Stimulated activated CD8-positive, alpha-beta memory T cell treated with anti-CD3 and anti-CD28 coated beads, Interleukin-12 subunit alpha, Interleukin-12 subunit beta, amount 100 ng/mL, for 24 hours (primary cell): ENCODE data around the gene GTF2H1.
"Not testable (repeated sequence)": the region's sequence is repeated elsewhere in the genome, so short reads cannot be mapped to it uniquely, and the experiment has no call there.

Source experiments
- DNase-seq: peaks from one replicate; pipeline ENCODE4 v3.0.0-alpha.2; 2020; ENCODE audit errors: extremely low read depth

GTF2H1 gene

DNA sequence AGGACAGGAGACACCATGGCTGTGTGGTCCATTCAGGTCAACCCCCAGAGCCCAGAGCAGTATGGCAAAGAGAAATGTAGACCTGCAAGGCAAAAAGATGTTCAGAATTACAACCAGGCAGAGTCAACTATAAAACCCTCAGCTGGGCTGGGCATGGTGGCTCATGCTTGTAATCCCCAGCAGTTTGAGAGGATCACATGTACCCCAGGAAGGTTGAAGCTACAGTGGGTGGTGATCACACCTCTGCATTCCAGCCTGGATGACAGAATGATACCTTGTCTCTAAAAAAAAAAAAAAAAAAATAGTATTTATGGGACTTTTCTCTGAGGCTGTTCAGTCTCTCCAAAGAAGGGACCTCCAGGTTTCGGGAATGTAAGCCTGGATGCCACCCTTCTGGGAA is 53.6 kb downstream of the GTF2H1 start:
- DNase-seq, result no peak

DNA sequence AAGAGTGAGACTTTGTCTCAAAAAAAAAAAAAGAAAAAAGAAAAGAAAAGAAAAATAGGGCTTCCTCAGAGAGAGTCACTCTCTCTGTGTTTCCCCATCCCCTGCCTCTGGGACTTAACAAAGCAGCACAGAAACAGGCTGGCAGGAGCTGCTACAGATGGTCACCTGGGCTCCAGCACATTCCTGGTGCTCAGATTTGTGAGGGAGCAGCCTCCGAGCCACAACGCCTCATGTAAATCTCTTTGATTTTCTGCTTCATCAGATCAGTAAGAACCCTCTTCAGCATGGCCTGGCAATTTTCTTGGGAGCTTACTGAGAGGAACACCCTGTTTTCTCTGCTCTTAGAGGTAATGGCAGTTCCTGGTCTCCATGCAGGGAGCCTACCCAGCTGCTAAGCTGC is 56.8 kb downstream of the GTF2H1 start:
- no peak for DNase-seq

DNA sequence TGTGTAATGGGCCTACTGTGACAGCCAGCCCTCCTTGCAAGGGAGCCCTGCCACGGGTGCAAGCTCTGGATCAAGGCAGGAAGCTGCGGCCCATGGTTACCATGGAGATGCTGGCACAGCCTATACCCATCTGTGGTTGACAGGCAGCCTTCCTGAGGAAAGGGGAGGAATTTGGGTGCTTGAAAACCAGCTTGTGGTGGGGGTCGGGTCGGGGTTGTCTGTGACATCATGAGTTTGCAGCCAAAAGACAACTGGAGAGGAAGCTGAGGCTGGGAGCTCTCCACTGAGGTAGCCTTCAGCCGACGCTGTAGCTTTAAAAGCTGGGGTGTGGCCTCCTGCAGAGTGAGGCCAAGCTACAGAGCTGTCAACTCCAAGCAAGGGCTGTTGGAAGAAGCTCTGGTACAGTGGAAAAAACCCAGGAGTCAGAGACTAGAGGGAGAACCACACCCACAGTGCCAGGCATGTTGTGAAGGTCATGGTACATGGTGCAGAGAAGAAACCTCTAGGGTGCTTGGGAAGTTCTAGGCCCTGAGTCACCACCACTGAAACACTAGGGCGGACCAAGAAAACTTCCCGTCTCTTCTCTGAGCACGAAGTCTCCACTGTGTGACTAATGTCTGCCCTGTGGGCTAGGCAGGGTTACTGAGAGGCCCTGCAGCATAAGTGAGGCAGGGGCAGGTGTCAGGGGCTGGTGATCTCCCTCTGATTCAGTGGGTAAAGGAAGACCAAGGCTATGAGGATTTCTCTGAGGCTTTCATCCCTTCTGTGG is 61.2 kb downstream of the GTF2H1 start:
- peak; percentile 65 for DNase-seq

DNA sequence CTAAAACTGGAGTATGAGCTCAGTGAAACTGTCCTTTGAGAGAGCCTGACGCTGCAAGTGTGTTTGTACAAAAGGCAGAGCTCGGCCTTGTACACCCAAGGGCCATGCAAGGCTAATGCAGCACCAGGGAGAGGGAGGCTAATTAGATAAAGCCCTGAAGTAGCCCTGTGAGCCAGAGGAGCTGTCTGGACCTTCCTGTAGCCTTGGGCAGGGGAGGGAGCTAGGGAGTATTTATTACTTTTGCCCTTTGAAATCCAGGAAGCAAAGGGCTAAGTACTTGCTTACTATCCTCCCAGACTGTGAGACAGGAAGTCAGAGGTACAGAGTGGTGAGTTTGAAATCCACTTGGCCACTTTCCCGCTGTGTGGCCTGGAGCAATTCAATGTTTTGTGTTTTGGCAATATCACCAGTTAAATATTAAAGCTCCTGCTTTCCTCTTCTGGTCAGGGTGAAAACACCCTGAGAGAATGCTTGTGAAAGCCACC is 61.8 kb downstream of the GTF2H1 start:
- no peak for DNase-seq

DNA sequence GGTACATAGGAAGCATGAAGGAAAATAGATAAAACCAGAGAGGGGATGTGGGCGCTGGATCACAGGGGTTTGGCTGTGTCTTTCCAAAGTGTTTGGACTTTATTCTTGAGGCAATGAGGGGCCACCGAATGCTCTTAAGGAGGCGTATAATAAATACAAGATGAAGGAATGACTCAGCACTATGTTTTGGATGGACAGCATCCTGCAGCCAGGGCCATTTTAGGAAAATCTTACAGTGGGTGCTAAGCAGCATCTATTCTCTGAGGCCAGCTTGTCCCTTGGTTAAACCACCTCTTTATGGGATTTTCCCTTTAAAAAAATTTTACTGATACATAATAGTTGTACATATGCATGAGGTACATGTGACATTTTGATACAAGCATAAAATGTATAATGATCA is 67.7 kb downstream of the GTF2H1 start:
- no peak for DNase-seq

DNA sequence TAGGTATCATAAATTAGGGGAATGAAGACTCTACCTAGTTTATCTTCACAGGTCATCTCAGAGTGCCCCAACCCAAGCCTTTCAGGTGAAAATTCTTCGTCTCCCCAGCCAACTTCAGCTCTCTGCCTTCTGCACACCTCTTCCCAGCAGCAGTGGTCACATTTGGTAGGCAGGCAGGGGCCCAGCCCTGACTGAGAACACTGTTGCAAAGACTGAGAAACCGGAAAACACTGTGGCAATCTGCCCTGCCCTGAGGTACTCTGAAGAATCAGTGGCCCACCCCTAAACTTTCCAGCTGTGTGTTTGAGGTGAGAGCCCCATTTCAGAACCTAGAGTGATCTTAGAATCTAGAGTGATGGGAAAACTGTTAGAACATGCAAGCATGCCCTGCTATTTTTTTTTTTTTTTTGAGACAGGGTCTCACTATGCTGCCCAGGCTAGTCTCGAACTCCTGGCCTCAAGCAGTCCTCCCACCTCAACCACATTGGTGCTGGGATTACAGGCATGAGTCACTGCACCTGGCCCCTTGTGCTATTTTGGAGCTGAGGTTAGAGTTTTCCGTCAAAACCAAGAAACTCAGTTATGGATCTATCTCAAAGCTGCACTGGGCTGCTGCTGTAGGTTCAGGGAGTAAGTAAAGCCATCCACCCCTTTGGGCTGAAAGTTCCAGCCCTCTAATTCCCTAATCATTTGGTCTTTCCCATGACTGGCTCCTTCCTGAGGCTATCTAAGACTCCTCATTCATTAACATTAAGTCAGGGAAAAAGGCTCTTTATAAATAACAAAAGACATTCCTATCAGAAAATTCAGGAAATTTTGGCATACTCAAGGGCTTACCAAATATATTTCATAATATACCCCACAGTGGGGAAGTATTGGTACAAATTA is 70.3 kb downstream of the GTF2H1 start:
- DNase-seq, result no peak

DNA sequence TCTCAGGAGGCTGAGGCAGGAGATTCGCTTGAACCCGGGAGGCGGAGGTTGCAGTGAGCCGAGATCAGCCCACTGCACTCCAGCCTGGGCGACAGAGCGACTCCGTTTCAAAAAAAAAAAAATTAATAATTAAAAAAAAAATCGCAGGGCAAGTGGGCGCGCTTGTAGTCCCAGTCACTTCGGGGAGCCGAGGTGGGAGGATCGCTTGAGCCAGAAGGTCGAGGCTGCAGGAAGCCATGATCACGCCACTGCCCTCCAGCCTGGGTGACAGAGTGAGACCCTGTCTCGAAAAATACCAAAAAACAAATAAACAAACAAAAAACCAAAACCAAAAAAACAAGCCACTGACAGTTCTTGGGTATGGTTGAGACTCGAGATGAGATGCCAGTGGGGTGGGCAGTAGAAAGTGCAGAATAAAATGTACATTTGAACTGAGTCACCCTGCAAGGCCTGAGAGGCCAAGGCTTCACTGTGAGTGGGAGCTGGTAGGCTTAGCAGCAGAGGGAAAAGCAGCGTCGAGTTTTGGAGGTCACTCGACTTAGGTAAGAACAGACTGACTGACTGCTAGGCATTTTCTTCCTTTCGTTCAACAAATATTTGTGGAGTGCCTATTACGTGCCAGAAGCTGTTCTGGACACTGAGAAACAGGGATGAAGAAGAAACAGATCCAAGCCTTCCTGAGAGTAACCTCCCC is 71.4 kb downstream of the GTF2H1 start:
- DNase-seq, result no peak

DNA sequence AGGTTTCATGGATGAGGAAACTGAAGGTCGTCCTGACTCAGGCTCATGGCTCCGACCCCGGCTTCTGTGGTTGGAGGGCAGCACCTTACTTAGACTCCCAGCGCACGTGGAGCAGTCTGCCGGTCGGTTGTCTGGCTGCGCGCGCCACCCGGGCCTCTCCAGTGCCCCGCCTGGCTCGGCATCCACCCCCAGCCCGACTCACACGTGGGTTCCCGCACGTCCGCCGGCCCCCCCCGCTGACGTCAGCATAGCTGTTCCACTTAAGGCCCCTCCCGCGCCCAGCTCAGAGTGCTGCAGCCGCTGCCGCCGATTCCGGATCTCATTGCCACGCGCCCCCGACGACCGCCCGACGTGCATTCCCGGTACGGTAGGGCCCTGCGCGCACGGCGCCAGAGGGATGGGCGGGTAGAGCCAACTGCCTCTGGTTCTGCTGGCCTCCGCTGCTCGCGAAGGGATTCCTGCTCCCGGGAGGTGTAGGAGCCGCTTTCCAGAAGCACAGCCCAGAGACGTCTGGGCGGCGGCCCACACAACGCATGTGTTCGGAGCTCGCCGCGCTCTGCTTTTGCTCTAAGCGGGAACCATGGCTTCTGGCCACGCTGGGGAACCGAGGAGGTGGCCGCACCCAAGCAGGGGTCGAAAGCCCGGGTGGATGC is 72.0 kb downstream of the GTF2H1 start, which contains the start of gene LDHA:
Gene LDHA (plus strand): TSS at position 289 of the 653 bp plus-strand sequence. CDS start 2,280 bp downstream, outside the sequence.
- peak; percentile 100 for DNase-seq

DNA sequence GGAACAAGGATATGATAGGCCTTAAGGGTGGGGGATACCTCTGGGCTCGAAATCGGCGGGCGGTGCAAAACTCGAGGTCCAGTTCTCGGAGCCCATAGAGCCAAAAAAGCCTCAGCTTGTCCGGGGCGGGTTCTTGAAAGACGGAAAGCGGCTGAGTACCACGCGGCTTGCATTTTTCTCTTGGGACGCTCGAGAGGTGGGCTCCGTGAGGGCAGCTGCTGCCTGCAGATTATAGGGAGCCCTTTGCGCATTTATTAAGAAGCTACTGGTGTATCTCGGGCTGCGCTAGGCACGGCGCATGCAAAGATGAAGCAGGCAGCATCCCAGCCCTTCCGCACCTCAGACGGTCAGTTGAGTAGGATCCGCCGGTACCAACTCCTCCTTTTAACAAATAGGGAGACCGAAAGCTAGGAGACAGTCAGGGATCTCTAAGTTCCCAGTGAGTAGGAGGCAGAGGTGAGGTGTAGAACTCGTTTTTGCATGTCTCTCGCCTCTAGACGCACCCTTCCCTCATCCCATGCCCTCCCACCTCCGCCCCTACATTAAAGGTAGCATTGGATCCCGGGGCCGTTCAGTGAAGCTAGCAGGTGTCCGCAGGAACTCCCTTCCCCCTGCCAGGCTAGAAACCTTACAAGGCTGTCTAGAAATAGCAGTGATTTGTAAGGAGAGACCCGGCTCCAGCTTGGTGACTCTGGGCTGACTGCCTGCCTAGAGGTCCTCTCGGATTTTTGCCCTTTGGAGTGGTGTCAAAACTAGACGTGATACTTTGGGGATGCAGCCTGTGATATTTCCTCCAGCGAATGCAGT is 72.8 kb downstream of the GTF2H1 start:
- DNase-seq, result no peak

DNA sequence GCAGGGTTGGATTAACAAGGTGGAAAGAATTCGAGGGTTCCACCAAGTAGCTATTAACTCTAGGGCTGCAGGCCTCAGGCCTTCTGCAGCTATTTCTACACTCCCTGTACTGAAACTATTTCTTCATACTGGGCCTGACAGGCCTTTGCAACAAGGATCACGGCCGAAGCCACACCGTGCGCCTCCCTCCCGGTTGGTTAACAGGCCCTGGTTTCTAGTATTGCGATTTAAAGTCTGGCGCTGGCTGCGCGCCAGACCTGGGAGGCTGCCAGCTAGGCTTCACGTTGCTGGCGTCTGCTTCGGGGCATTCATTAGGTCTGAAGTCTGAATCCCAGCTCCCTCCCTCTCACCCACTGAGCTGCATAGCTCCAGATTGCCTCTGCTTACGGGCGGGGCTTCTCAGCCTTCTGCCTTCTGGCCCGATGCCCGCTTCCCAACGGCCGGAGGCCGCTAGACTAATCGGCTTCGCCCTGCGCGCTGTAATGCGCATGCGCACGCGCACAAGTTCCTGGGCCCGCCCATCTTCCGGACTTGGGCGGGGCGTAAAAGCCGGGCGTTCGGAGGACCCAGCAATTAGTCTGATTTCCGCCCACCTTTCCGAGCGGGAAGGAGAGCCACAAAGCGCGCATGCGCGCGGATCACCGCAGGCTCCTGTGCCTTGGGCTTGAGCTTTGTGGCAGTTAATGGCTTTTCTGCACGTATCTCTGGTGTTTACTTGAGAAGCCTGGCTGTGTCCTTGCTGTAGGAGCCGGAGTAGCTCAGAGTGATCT is 73.6 kb downstream of the GTF2H1 start:
- peak; percentile 76 for DNase-seq

DNA sequence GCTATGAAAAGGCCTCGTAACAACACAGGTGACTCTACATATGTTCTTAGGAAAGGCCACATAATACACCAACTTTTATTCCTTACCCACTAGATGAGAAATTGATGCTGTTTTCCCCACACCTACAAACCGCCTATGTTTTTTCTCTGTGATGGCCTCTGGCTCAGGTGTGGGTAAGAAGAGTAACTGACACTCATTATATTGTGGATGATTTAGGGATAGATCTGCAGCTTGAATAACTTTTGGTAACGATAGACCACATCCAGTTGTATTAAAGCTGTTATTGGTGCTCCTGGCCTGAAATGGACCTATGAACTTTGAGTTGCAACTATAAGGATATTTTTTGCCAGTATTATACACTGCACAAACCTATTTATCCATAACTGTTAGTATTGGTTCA is 75.6 kb downstream of the GTF2H1 start:
- no peak for DNase-seq

DNA sequence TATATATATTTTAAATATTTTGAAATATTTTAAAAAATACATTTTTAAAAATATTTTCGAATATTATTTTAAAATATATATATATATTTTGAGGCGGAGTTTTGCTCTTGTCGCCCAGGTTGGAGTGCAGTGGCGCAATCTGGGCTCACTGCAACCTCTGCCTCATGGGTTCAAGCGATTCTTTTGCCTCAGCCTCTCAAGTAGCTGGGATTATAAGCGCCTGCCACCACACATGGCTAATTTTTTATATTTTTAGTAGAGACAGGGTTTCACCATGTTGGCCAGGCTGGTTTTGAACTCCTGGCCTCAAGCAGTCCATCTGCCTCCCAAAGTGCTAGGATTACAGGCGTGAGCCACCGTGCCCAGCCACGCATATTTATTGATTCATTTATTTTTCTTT is 78.7 kb downstream of the GTF2H1 start:
- DNase-seq, result not testable (repeated sequence)

DNA sequence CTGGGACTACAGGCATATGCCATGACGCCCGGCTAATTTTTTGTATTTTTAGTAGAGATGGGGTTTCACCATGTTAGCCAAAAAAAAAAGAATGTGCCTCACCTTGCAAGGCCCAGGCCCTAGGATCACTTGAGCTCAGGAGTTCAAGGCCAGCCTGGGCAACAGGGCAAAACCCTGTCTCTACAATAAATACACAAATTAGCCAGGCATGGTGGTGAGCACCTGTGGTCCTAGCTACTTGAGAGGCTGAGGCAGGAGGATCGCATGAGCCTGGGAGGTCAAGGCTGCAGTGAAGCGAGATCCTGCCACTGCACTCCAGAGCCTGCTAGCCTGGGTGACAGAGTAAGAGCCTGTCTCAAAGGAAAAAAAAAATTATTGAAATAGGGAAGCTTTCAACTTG is 81.7 kb downstream of the GTF2H1 start:
- DNase-seq, result no peak

DNA sequence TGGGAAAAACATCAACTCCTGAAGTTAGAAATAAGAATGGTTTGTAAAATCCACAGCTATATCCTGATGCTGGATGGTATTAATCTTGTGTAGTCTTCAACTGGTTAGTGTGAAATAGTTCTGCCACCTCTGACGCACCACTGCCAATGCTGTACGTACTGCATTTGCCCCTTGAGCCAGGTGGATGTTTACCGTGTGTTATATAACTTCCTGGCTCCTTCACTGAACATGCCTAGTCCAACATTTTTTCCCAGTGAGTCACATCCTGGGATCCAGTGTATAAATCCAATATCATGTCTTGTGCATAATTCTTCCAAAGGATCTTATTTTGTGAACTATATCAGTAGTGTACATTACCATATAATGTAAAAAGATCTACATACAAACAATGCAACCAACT is 85.0 kb downstream of the GTF2H1 start:
- not testable (repeated sequence) for DNase-seq

DNA sequence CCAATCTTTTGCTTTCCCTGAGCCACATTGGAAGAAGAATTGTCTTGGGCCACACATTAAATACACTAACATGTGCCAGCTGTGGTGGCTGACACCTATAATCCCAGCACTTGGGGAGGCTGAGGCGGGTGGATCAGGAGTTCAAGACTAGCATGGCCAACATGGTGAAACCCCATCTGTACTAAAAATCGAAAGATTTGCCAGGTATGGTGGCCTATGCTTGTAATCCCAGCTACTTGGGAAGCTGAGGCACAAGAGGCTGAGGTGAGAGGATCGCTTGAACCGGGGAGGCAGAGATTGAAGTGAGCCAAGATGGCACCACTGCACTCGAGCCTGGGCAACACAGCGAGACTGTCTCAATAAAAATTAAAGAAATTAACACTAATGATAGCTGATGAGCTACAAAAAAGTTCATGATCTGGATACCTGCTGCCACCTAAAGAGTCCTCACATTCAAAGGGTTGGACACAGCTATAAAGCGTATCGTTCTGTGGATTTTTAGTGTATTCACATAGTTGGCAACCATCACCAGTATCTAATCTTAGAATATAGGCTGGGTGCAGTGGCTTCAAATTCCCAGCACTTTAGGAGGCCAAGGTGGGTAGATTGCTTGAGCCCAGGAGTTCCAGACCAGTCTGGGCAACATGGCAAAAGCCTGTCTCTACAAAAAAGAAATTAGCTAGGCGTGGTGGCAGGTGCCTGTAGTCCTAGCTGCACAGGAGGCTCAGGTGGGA is 86.4 kb downstream of the GTF2H1 start:
- no peak for DNase-seq

DNA sequence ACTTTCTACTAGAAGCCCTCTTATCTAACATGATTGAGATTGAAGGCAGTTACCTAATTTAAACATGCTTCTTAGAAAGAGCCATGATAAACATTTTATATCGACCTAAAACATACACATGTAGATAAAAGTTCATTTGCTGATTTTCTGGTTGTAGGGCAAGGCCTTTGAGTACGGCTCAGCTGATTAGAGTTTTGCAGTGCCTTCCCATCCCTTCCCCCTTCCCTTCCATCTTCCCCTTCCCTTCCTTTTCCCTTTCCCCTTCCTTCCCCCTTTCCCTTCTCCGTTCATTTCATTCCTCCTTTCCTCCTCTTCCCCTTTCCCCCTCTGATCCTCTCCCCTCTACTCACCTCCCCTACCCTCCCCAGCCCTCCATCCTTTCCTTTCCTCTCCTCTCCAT is 94.1 kb downstream of the GTF2H1 start:
- DNase-seq, result no peak
